GM21526 (cell line): ENCODE data around the gene ETFB.

Experiments
- ATAC-seq: cut with Tn5 transposase; IDR thresholded peaks from one replicate; pipeline ENCODE4 v1.9.1; 2021; ENCODE audit warnings: moderate library complexity; ENCODE audit not compliant: unreplicated experiment, low FRiP score

ETFB gene

GRCh38 chr19:51331193-51331592 lies 35.0 kb downstream of the ETFB start:
- ATAC-seq: no peak

- no peak for ATAC-seq
Observed at GRCh38 chr19:51330366-51330765, 35.8 kb downstream of the ETFB start.

- no peak for ATAC-seq
Observed at GRCh38 chr19:51329411-51329810, 36.8 kb downstream of the ETFB start.

- no peak for ATAC-seq
Observed at GRCh38 chr19:51327066-51328001, 38.9 kb downstream of the ETFB start.

GRCh38 chr19:51326216-51327065 lies 39.7 kb downstream of the ETFB start:
- no peak for ATAC-seq

GRCh38 chr19:51325161-51325976 lies 40.8 kb downstream of the ETFB start:
- ATAC-seq: no peak

GRCh38 chr19:51324167-51324481 lies 42.1 kb downstream of the ETFB start:
- ATAC-seq: no peak

GRCh38 chr19:51323481-51324166 lies 42.6 kb downstream of the ETFB start:
- no peak for ATAC-seq

- ATAC-seq: no peak
Observed at GRCh38 chr19:51321799-51322198, 44.4 kb downstream of the ETFB start.

- ATAC-seq: no peak
Observed at GRCh38 chr19:51320280-51320657, 45.9 kb downstream of the ETFB start.

- ATAC-seq: no peak
Observed at GRCh38 chr19:51319649-51320279, 46.4 kb downstream of the ETFB start.

- no peak for ATAC-seq
Observed at GRCh38 chr19:51318687-51319648, 47.2 kb downstream of the ETFB start.

- no peak for ATAC-seq
Observed at GRCh38 chr19:51317968-51318367, 48.2 kb downstream of the ETFB start.

GRCh38 chr19:51317376-51317775 lies 48.8 kb downstream of the ETFB start:
- ATAC-seq: no peak

- ATAC-seq: no peak
Observed at GRCh38 chr19:51316688-51317087, 49.5 kb downstream of the ETFB start.

- ATAC-seq: no peak
Observed at GRCh38 chr19:51311351-51312257, 54.6 kb downstream of the ETFB start, which contains the start of gene IGLON5. TSS of gene IGLON5 (plus strand) at chr19:51311644. CDS start at chr19:51311848, 204 bp downstream.

GRCh38 chr19:51305479-51305878 lies 60.7 kb downstream of the ETFB start:
- no peak for ATAC-seq
